ENCODE results near the gene LYSMD2. TPM values are rescaled to one million over a fixed set of nuclear protein-coding genes. Genes with fewer than 3 reads are reported as not detected.

LYSMD2 gene
- total RNA-seq, 3 donors from 2014 or later (not counting 1 experiment from before 2014, with no cell fraction given): 8.1 to 13.6 (median 8.6) TPM

DNA sequence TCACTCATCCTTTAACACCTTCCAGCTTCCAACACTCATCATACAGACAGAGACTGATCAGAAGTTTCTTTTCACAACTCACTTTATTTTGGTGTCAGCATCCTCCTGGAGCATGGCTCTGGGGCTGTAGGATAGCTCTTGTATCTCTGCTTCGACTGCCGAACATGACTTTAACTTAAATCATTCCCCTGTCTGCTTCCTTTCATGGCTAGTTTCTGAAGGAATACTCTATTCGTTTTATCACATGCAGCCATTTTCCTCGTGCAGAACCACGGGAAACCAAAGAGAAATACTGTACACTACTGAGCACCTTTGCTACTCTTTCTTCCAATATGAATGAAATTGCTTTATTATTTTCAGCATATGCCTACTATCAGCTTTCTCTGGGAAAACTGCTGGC is 11.9 kb upstream of the LYSMD2 start:
- ATAC-seq (no peak), DNase-seq (no peak)
- no peaks in the 10 kb centered on the region for H3K36me3 ChIP-seq (ENCODE audit: control insufficient read depth, insufficient read depth, low read length)
- H3K4me3 ChIP-seq (ENCODE audit: low read length): no peak overlapping the region
- H3K9me3 ChIP-seq (ENCODE audit: control insufficient read depth, insufficient read depth, low read length): no peaks in the 10 kb centered on the region
- H3K4me3 Mint-ChIP-seq: no peak overlapping the region
- no peaks in the 10 kb centered on the region for H3K36me3 Mint-ChIP-seq
- WGBS (ENCODE audit: insufficient coverage): 97% methylated on average over 5 of the region's 5 CpGs
- H3K4me1 Mint-ChIP-seq: peaks cover 6 to 10% of the 10 kb centered on the region in 2 donors
- peaks cover 12% of the 10 kb centered on the region for H3K4me1 ChIP-seq (ENCODE audit: control insufficient read depth, insufficient read depth, low read length)
- no peak overlapping the region for H3K27ac Mint-ChIP-seq
- TF ChIP-seq, protein P1, sequence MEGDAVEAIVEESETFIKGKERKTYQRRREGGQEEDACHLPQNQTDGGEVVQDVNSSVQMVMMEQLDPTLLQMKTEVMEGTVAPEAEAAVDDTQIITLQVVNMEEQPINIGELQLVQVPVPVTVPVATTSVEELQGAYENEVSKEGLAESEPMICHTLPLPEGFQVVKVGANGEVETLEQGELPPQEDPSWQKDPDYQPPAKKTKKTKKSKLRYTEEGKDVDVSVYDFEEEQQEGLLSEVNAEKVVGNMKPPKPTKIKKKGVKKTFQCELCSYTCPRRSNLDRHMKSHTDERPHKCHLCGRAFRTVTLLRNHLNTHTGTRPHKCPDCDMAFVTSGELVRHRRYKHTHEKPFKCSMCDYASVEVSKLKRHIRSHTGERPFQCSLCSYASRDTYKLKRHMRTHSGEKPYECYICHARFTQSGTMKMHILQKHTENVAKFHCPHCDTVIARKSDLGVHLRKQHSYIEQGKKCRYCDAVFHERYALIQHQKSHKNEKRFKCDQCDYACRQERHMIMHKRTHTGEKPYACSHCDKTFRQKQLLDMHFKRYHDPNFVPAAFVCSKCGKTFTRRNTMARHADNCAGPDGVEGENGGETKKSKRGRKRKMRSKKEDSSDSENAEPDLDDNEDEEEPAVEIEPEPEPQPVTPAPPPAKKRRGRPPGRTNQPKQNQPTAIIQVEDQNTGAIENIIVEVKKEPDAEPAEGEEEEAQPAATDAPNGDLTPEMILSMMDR (IDR thresholded peaks at IDR 0.05): no peak
- H3K27ac ChIP-seq (ENCODE audit: low read length): no peak overlapping the region
- H3K27me3 ChIP-seq (ENCODE audit: control insufficient read depth, insufficient read depth, low read length): peaks cover 11% of the 10 kb centered on the region
- intact Hi-C loops (cut with micrococcal nuclease): no loop called here
- H3K9me3 Mint-ChIP-seq: no peaks in the 10 kb centered on the region
- H3K27me3 Mint-ChIP-seq (ENCODE audit: low read depth in 2 of 2): peaks cover 56 to 76% of the 10 kb centered on the region in 2 donors

DNA sequence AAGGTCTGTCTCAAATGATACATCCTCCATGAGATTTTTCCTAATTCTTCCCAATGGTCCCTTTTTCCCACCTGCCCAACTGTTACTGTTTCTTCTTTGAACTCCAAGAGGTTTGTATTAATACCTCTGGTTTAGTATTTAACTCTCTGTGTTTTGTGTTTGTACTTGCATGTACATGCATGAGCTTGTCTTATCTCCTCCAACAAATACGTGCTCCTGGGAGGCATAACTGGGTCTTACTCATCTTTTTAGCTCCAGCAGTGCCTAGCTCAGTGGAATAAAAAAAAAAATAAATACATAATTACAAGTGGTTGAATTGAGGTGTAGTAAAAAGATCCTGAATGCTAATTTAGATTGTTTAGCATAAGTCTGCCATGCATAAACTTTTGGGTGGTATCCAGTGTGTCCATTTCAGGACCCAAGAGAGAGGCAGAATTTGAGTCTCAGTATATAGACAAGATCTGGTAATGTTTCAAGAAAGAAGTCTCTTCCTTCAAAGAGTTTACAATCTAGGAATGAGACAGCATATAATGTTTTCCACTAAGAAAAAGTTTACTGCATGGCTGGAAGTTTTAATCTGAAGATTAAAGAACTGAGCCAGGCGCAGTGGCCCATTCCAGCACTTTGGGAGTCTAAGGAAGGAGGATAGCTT is 1.7 kb upstream of the LYSMD2 start:
- Histone ChIP-seq H3K4me3 (ENCODE audit: low read length) (no peak overlapping the region), H3K27me3 (ENCODE audit: control insufficient read depth, insufficient read depth, low read length) (no peaks in the 10 kb centered on the region), H3K9me3 (ENCODE audit: control insufficient read depth, insufficient read depth, low read length) (no peaks in the 10 kb centered on the region), H3K27ac (ENCODE audit: low read length) (peak overlapping the region; percentile 81), H3K36me3 (ENCODE audit: control insufficient read depth, insufficient read depth, low read length) (peaks cover 2% of the 10 kb centered on the region), H3K4me1 (ENCODE audit: control insufficient read depth, insufficient read depth, low read length) (peaks cover 36% of the 10 kb centered on the region)
- Mint-ChIP-seq H3K4me3 (peak overlapping the region; percentile 84), H3K36me3 (no peaks in the 10 kb centered on the region), H3K4me1 (peaks cover 33 to 35% of the 10 kb centered on the region in 2 donors), H3K9me3 (no peaks in the 10 kb centered on the region), H3K27me3 (ENCODE audit: low read depth in 2 of 2) (peaks cover 10 to 19% of the 10 kb centered on the region in 2 donors), H3K27ac (peak overlapping the region; percentile 84 to 97)
- ATAC-seq: no peak
- DNase-seq: no peak
- 100% methylated on average over 1 of the region's 2 CpGs for WGBS (ENCODE audit: insufficient coverage)
- TF ChIP-seq, protein P1 (IDR thresholded peaks at IDR 0.05): no peak
- intact Hi-C loops (cut with micrococcal nuclease): loop anchor here (5.0 to 10.0 kb wide), 2 partner anchors 86 to 233 kb away; partner anchors contain the start of genes LEO1 and TMOD3

DNA sequence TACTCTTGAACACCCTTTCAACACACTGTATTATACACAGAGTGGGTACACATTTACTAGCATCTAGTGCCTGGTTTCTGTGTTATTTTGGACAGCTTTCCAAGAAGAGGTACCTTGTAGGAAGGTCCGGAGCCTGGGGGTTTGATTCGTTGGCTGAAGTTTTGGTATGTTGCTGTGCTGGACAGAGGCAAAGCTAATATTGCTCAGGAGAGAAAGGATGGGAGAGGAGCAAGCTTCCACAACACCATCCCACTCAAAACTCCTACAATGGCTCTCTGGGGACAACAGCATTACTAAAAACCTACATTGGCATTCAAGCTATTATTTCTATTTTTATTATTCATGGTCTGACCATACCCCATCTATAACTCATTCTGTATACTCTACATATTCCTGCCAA is 1.1 kb upstream of the LYSMD2 start:
- Mint-ChIP-seq H3K4me3 (peak overlapping the region; percentile 84), H3K36me3 (no peaks in the 10 kb centered on the region), H3K4me1 (peaks cover 35 to 37% of the 10 kb centered on the region in 2 donors), H3K9me3 (no peaks in the 10 kb centered on the region), H3K27ac (peak overlapping the region; percentile 84 to 97), H3K27me3 (ENCODE audit: low read depth in 2 of 2) (peaks cover 4 to 12% of the 10 kb centered on the region in 2 donors)
- 75% methylated on average over 2 of the region's 2 CpGs for WGBS (ENCODE audit: insufficient coverage)
- TF ChIP-seq, protein P1 (IDR thresholded peaks at IDR 0.05): no peak
- H3K4me3 ChIP-seq (ENCODE audit: low read length): no peak overlapping the region
- H3K36me3 ChIP-seq (ENCODE audit: control insufficient read depth, insufficient read depth, low read length): peaks cover 2% of the 10 kb centered on the region
- no peaks in the 10 kb centered on the region for H3K9me3 ChIP-seq (ENCODE audit: control insufficient read depth, insufficient read depth, low read length)
- H3K27ac ChIP-seq (ENCODE audit: low read length): peak overlapping the region; percentile 81
- ATAC-seq (no peak), DNase-seq (no peak)
- peaks cover 41% of the 10 kb centered on the region for H3K4me1 ChIP-seq (ENCODE audit: control insufficient read depth, insufficient read depth, low read length)
- intact Hi-C loops (cut with micrococcal nuclease): loop anchor here (5.0 to 10.0 kb wide), 2 partner anchors 86 to 234 kb away; partner anchors contain the start of genes LEO1 and TMOD3
- H3K27me3 ChIP-seq (ENCODE audit: control insufficient read depth, insufficient read depth, low read length): no peaks in the 10 kb centered on the region
